ENCODE data around the gene ZCCHC10. TPM values are rescaled to one million over a fixed set of nuclear protein-coding genes. Genes with fewer than 3 reads are reported as not detected.
A peak's percentile ranks its signal among the peaks of the same experiment; 100 is the strongest.
"Not testable (repeated sequence)": the region's sequence is repeated elsewhere in the genome, so short reads cannot be mapped to it uniquely, and the experiment has no call there.

The ZCCHC10 gene
- total and polyA plus RNA-seq, 3 donors from 2014 or later: 29.1 to 45.4 (median 35.7) TPM

GRCh38 chr5:132998556-132998955 is 27.8 kb downstream of the ZCCHC10 start:
- 84% methylated on average over 2 of the region's 2 CpGs for WGBS, 2 donors
- no peaks in the 10 kb centered on the region for H3K36me3 ChIP-seq (ENCODE audit: low read depth, missing control alignments)
- H3K9me3 ChIP-seq: no peaks in the 10 kb centered on the region
- H3K27me3 ChIP-seq: no peaks in the 10 kb centered on the region
- no peaks in the 10 kb centered on the region for H3K4me1 ChIP-seq
- no peak for DNase-seq
- intact Hi-C loops (cut with DNase I; ENCODE audit: low total_unique reads): no loop called here
- TF ChIP-seq POLR2A (IDR thresholded peaks at IDR 0.05): no peak
- TF ChIP-seq, protein P1, sequence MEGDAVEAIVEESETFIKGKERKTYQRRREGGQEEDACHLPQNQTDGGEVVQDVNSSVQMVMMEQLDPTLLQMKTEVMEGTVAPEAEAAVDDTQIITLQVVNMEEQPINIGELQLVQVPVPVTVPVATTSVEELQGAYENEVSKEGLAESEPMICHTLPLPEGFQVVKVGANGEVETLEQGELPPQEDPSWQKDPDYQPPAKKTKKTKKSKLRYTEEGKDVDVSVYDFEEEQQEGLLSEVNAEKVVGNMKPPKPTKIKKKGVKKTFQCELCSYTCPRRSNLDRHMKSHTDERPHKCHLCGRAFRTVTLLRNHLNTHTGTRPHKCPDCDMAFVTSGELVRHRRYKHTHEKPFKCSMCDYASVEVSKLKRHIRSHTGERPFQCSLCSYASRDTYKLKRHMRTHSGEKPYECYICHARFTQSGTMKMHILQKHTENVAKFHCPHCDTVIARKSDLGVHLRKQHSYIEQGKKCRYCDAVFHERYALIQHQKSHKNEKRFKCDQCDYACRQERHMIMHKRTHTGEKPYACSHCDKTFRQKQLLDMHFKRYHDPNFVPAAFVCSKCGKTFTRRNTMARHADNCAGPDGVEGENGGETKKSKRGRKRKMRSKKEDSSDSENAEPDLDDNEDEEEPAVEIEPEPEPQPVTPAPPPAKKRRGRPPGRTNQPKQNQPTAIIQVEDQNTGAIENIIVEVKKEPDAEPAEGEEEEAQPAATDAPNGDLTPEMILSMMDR (IDR thresholded peaks at IDR 0.05): no peak
- no peak overlapping the region for H3K4me3 ChIP-seq
- no peak overlapping the region for H3K27ac ChIP-seq

DNA sequence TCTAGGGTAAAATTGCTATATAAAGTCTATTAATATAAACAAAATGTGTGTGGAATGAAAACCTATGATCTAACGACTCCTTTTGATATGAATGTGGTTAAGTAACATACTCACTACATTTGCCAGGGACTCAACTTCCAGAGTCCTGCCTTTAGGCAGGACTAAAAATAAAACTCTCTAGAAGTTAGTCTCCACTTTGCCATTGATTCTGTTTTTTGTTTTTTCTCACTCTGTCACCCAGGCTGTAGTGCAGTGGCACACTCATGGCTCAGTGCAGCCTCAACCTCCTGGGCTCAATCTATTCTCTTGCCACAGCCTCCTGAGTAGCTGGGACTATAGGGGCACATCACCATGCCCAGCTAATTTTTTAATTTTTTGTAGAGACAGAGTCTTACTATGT is 30.0 kb downstream of the ZCCHC10 start:
- no peaks in the 10 kb centered on the region for H3K9me3 ChIP-seq
- intact Hi-C loops (cut with DNase I; ENCODE audit: low total_unique reads): no loop called here
- WGBS, 2 donors: 74 to 77% methylated on average over 1 of the region's 1 CpG

DNA sequence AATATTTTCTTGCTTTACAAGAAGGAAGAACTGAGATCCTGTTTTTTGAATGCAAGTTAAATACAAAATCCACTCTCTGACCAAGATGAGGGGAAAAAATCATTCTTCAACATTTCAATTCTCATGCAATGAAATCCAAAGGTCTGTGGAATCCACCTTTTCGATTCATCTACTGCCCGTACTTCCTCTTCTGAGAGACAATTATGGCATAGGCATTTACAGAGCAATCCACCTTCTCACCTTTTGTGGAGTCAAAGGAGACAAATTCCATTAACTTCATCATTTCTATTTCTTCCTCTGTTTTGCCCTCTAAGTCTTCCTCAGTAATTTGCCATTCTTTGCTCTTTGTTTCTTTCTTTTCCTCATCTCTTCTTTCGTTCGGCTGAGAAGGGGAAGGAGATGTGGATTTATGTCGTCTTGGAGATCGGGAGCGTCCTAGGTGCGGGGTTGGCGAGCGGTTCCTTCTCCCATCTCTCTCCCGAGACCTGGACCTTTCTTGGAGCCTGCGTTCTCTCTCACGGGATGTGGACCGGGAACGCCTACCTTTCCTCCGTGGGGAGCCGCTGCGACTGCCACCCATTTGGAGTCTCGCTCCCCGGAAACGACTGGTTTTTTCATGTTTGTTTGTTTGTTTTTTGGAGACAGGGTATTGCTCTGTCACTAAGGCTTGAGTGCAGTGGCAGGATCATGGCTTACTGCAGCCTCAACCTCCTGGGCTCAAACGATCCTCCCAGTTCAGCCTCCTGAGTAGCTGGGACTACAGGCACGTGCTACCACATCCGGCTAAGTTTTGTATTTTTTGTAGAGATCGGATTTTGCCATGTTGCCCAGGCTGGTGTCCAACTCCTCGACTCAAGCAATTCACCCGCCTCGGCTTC is 38.6 kb downstream of the ZCCHC10 start:
- TF ChIP-seq, protein P1 (IDR thresholded peaks at IDR 0.05): no peak
- no peak for TF ChIP-seq POLR2A (IDR thresholded peaks at IDR 0.05)
- no peaks in the 10 kb centered on the region for H3K9me3 ChIP-seq
- no peak overlapping the region for H3K27ac ChIP-seq
- intact Hi-C loops (cut with DNase I; ENCODE audit: low total_unique reads): no loop called here
- no peak for DNase-seq
- H3K4me1 ChIP-seq: no peaks in the 10 kb centered on the region
- H3K4me3 ChIP-seq: peak overlapping the region; percentile 11 to 15
- 68 to 78% methylated on average over 28 of the region's 28 CpGs for WGBS, 2 donors
- no peaks in the 10 kb centered on the region for H3K27me3 ChIP-seq
- H3K36me3 ChIP-seq (ENCODE audit: low read depth, missing control alignments): no peaks in the 10 kb centered on the region

More for the DNA sequence above, 30.0 kb downstream of the ZCCHC10 start:
- Histone ChIP-seq H3K27ac (no peak overlapping the region), H3K4me3 (no peak overlapping the region), H3K4me1 (no peaks in the 10 kb centered on the region), H3K27me3 (no peaks in the 10 kb centered on the region), H3K36me3 (ENCODE audit: low read depth, missing control alignments) (no peaks in the 10 kb centered on the region)
- no peak for DNase-seq
- TF ChIP-seq, protein P1 (IDR thresholded peaks at IDR 0.05): no peak
- no peak for TF ChIP-seq POLR2A (IDR thresholded peaks at IDR 0.05)

DNA sequence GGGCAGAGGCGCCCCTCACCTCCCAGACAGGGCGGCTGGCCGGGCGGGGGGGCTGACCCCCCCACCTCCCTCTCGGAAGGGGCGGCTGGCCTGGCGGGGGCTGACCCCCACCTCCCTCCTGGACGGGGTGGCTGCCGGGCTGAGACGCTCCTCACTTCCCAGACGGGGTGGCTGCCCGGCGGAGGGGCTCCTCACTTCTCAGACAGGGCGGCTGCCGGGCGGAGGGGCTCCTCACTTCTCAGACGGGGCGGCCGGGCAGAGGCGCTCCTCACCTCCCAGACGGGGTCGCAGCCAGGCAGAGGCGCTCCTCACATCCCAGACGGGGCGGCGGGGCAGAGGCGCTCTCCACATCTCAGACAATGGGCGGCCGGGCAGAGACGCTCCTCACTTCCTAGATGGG is 43.4 kb downstream of the ZCCHC10 start:
- H3K27ac ChIP-seq; H3K9me3 ChIP-seq; H3K4me1 ChIP-seq; H3K27me3 ChIP-seq; intact Hi-C loops (cut with DNase I; ENCODE audit: low total_unique reads); DNase-seq; H3K36me3 ChIP-seq (ENCODE audit: low read depth, missing control alignments): not testable (repeated sequence)
- 95% methylated on average over 30 of the region's 30 CpGs; no CpG with 5 or more reads in 1 of the 2 donors for WGBS, 2 donors
- H3K4me3 ChIP-seq: peak overlapping the region; percentile 23 to 26

GRCh38 chr5:132981288-132981687 is 45.1 kb downstream of the ZCCHC10 start:
- no peaks in the 10 kb centered on the region for H3K9me3 ChIP-seq
- DNase-seq: no peak
- 90 to 95% methylated on average over 3 of the region's 3 CpGs for WGBS, 2 donors
- H3K36me3 ChIP-seq (ENCODE audit: low read depth, missing control alignments): no peaks in the 10 kb centered on the region
- TF ChIP-seq, protein P1 (IDR thresholded peaks at IDR 0.05): no peak
- TF ChIP-seq POLR2A (IDR thresholded peaks at IDR 0.05): no peak
- H3K27me3 ChIP-seq: no peaks in the 10 kb centered on the region
- H3K27ac ChIP-seq: no peak overlapping the region
- H3K4me3 ChIP-seq: no peak overlapping the region
- intact Hi-C loops (cut with DNase I; ENCODE audit: low total_unique reads): no loop called here
- H3K4me1 ChIP-seq: no peaks in the 10 kb centered on the region

Data from testis (tissue), 3 donors.